ENCODE measurements around the gene METTL9.
"Not testable (repeated sequence)": the region's sequence is repeated elsewhere in the genome, so short reads cannot be mapped to it uniquely, and the experiment has no call there.

The METTL9 gene

GRCh38 chr16:21611556-21612384 lies 12.4 kb downstream of the METTL9 start:
- no peak for DNase-seq

GRCh38 chr16:21613361-21613760 lies 14.0 kb downstream of the METTL9 start:
- DNase-seq, result no peak

- no peak for DNase-seq
These were observed 14.4 kb downstream of the METTL9 start for GRCh38 chr16:21613781-21614180.

GRCh38 chr16:21614896-21615295 lies 15.5 kb downstream of the METTL9 start:
- DNase-seq, result no peak

- peak in 1 of 2 donors; percentile 70 for DNase-seq
These were observed 18.2 kb downstream of the METTL9 start for GRCh38 chr16:21617607-21618006.

GRCh38 chr16:21618281-21618680 lies 18.9 kb downstream of the METTL9 start:
- no peak for DNase-seq

- no peak for DNase-seq
These were observed 20.5 kb downstream of the METTL9 start for GRCh38 chr16:21619765-21620425.

GRCh38 chr16:21620592-21620991 lies 21.2 kb downstream of the METTL9 start:
- no peak for DNase-seq

- no peak for DNase-seq
These were observed 23.2 kb downstream of the METTL9 start for GRCh38 chr16:21622545-21622944.

GRCh38 chr16:21625026-21625425 lies 25.6 kb downstream of the METTL9 start:
- DNase-seq, result no peak

GRCh38 chr16:21626659-21627277 lies 27.4 kb downstream of the METTL9 start:
- peak in 1 of 2 donors; percentile 76 for DNase-seq

- no peak for DNase-seq
These were observed 28.8 kb downstream of the METTL9 start for GRCh38 chr16:21628121-21628726.

- DNase-seq, result no peak
These were observed 29.4 kb downstream of the METTL9 start for GRCh38 chr16:21628772-21629171.

- DNase-seq, result not testable (repeated sequence)
These were observed 30.5 kb downstream of the METTL9 start for GRCh38 chr16:21629616-21630539.

- DNase-seq, result not testable (repeated sequence)
These were observed 31.5 kb downstream of the METTL9 start for GRCh38 chr16:21630866-21631265.

GRCh38 chr16:21631376-21631775 lies 32.0 kb downstream of the METTL9 start:
- DNase-seq, result not testable (repeated sequence)

- DNase-seq, result not testable (repeated sequence)
These were observed 32.7 kb downstream of the METTL9 start for GRCh38 chr16:21631951-21632575.

GRCh38 chr16:21634216-21634615 lies 34.8 kb downstream of the METTL9 start:
- no peak for DNase-seq

GRCh38 chr16:21635694-21636093 lies 36.3 kb downstream of the METTL9 start:
- DNase-seq, result not testable (repeated sequence)

- no peak for DNase-seq
These were observed 37.9 kb downstream of the METTL9 start for GRCh38 chr16:21637032-21637968.

GRCh38 chr16:21638573-21638975 lies 39.2 kb downstream of the METTL9 start:
- no peak for DNase-seq
